GM15510 (cell line): ENCODE data around the gene IFNAR2.

Experiments
- POLR2A ChIP-seq: IDR thresholded peaks from 3 replicates; pipeline ENCODE4 v1.6.1; 2011; ENCODE audit warnings: borderline replicate concordance; ENCODE audit not compliant: insufficient read length; ENCODE audit errors: extremely low read depth

Gene IFNAR2

GRCh38 chr21:33268737-33269441, 39.2 kb downstream of the IFNAR2 start:
- no peak for TF ChIP-seq POLR2A

GRCh38 chr21:33270986-33271385, 41.2 kb downstream of the IFNAR2 start:
- TF ChIP-seq POLR2A = no peak

- TF ChIP-seq POLR2A = no peak
These were observed 43.3 kb downstream of the IFNAR2 start for GRCh38 chr21:33273044-33273443.

- no peak for TF ChIP-seq POLR2A
These were observed 49.0 kb downstream of the IFNAR2 start for GRCh38 chr21:33278721-33279120.

- TF ChIP-seq POLR2A = no peak
These were observed 49.6 kb downstream of the IFNAR2 start for GRCh38 chr21:33279330-33279820.
